GM19035 (cell line): ENCODE data around the gene CYP51A1.
"Not testable (repeated sequence)": the region's sequence is repeated elsewhere in the genome, so short reads cannot be mapped to it uniquely, and the experiment has no call there.

ENCODE experiments used
- ATAC-seq: cut with Tn5 transposase; IDR thresholded peaks from one replicate; pipeline ENCODE4 v1.9.1; 2021; ENCODE audit not compliant: unreplicated experiment

The CYP51A1 gene

GRCh38 chr7:92134271-92135051 lies at the start of gene CYP51A1:
Gene CYP51A1, minus strand, starts transcription at chr7:92134477. Its CDS starts 113 bp downstream, at chr7:92134364.
- peak; percentile 88 for ATAC-seq

DNA sequence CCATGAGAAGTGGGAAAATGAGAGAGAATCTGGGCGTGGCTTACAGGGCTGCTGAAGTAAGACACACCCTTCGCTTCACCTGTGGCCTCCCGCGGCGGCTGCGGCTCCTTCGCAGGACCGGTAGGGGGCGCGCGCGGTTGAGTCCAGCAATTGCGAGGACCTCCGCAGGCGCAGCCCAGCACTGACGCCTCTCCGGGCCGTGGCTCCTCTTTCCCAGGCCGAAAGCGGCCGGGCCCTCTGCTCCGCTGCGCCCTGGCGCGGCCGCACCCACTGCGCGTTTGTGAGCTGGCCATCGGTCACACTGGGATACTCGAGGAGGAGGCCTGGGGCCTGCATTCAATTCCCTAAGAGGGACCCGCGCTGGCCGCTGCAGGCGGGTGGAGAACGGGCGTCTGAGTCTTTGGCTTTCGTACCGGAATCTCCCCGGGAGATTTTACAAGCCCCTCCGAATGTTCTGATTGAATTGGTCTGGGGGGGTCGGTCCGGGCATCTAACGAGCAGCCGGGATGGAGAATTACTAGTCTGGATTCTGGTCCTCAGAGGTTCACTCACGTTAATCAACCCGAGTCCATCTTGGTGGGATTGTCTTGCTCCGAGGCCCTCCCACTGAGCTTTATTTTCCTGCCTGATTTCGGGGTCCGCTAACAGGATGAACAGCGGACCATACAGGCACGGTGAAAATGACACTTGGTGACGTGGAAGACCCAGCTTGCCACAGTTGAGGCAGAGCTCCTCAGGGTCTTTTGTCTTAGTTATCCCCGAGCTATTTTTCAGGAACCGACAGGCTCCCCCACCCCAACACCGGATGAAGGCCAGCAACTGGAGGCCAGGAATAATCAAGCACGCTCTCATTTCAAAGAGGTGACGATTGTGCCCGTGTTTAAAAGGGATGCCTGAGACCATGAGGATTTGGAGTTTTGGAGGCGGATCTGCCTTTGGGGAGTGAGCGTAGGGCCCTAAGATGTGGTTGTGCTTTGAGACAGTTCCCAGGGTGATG lies 44.9 kb upstream of the CYP51A1 start, which contains the start of gene LRRD1:
Gene LRRD1 (minus strand): TSS at position 215 of the 997 bp plus-strand sequence. CDS start 13,940 bp downstream, outside the sequence.
- peak; percentile 99 for ATAC-seq

DNA sequence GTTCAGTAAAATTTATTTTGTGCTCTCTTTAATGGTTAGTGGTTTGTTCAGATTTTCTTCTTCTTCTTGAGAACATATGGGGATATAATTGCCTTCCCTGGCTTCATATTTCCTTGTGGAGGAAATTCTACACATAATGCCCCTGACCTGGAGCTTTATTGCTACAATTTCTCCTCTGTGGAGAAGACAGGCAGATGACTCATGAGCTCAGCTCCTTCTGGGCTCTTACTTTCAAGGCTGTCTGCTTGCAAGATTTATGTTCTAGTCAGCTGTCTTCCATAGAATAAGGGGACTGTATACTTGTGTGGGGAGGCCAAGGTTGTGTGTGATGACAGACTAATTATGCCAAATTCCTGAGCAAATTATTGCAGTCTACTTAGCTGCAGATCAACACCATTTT lies 43.1 kb upstream of the CYP51A1 start:
- ATAC-seq: no peak

GRCh38 chr7:92169529-92169928 lies 35.3 kb upstream of the CYP51A1 start:
- ATAC-seq: not testable (repeated sequence)

GRCh38 chr7:92161271-92161670 lies 27.0 kb upstream of the CYP51A1 start:
- no peak for ATAC-seq

DNA sequence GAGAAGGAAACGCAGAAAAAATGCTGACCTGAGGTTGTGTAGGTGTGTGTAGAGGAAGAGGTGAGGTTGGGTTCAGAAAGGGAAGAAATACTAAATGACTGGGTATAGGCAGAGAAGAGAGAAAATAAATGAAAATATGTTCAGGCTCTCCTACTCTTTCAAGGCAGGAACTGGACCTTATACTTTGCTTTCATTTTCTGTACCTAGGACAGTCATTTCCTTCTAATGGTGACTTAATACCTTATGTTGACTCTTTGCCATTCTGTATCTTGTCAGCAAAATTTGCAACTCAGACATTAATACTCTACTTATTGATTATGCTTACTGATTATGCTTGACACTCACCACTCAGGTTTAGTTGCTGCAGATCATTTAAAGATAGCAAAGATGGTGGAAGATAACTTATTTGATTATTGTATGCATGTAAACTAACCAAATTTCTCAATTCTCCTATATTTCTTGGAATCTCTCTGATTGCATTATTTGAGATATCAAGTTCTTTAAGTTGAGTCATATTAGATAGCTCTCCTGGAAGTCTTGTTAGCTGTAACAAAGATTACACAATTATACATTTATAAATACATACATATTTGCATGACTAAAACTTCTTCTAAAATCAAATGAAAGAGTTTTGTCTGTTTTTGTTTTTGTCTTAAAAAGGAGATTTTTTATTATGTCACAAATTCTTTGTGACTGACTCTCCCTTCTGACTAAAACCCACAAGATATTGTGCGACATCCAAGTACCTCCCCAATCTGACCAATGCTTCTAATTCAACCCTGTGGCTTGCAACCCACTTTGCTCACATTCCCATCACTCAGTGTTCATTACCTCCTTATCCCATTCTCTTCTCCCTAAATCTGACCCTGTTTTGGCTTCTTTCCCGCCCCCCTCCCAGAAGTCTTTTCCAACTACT lies 24.6 kb upstream of the CYP51A1 start:
- peak; percentile 72 for ATAC-seq

DNA sequence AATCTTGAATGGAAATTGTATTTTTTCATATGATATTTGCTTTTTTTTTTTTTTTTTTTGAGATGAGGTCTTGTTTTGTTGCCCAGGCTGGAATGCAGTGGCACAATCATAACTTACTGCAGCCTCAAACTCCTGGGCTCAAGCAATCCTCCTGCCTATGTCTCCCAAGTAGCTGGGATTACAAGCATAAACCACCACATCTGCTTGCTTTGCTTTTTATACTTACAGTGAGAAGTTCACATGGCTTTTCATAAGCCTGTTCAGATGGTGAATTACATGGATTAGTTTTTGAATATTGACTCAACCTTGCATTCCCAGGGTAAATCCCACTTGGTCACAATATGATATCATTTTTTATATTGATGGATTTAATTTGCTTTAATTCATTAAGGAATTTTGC lies 22.7 kb upstream of the CYP51A1 start:
- ATAC-seq: no peak

GRCh38 chr7:92155108-92155739 lies 20.9 kb upstream of the CYP51A1 start:
- no peak for ATAC-seq

GRCh38 chr7:92150450-92151017 lies 16.3 kb upstream of the CYP51A1 start:
- no peak for ATAC-seq

- no peak for ATAC-seq
Measured at GRCh38 chr7:92149736-92150239, 15.5 kb upstream of the CYP51A1 start.

DNA sequence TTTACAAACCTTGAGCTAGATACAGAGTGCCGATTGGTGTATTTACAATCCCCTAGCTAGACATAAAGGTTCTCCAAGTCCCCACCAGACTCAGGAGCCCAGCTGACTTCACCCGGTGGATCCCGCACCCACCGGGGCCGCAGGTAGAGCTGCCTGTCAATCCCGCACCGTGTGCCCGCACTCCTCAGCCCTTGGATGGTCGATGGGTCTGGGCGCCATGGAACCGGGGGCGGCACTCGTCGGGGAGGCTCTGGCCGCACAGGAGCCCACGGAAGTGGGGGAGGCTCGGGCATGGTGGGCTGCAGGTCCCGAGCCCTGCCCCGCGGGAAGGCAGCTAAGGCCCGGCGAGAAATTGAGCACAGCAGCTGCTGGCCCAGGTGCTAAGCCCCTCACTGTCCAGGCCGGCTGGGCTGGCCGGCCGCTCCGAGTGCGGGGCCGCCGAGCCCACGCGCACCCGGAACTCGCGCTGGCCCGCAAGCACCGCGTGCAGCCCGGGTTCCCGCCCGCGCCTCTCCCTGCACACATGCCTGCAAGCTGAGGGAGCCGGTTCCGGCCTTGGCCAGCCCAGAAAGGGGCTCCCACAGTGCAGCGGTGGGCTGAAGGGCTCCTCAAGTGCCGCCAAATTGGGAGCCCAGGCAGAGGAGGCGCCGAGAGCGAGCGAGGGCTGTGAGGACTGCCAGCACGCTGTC lies 9.1 kb upstream of the CYP51A1 start:
- not testable (repeated sequence) for ATAC-seq

- not testable (repeated sequence) for ATAC-seq
Measured at GRCh38 chr7:92142791-92143190, 8.5 kb upstream of the CYP51A1 start.

DNA sequence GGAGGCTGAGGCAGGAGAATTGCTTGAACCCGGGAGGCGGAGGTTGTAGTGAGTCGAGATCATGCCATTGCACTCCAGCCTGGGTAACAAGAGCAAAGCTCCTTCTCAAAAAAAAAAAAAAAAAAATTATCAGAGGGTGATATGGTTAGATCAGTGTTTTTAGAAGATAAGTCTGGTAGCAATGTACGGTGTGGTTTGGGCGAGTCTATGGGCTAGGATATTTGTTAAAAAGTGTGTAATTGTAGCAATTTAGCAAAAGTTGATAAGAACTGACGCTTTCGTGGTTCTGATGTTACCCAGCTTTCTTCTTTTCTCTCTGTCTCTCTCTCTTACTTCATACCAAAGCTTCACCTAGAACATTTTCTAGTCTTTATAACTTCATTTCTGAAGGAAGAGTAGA lies 6.9 kb upstream of the CYP51A1 start:
- ATAC-seq: no peak

- no peak for ATAC-seq
Measured at GRCh38 chr7:92137557-92137956, 3.3 kb upstream of the CYP51A1 start.

GRCh38 chr7:92135052-92135889 lies 994 bp upstream of the CYP51A1 start:
- ATAC-seq: no peak

DNA sequence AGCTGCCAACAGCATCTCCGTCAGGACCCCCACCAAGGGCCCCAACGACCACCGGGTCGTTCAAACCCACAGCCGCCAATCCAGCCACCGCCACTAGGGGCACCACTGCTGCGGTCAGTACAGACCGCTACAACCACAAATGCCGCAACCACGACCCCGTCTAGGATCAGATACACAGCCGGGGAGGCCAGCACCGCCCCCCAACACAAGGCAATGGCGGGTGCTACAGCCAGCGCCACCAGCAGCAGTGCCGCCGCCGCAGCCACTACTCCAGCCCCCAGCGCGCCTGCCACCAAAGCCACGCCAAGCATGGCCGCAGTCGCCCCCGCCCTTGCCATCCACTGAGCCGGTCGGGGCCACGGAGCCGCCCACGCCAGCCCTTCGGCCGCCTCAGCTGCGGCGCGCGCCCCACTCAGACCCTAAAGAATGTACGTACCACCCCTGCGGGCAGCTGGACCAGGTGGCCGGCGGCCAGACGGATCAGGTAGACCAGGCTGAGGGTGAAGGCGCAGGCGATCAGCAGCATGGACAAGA lies 473 bp downstream of the CYP51A1 start:
- peak; percentile 35 for ATAC-seq

- peak; percentile 13 for ATAC-seq
Measured at GRCh38 chr7:92133133-92133736, 1.0 kb downstream of the CYP51A1 start.
